ENCODE results near the gene GIGYF1. TPM values are rescaled to one million over a fixed set of nuclear protein-coding genes. Genes with fewer than 3 reads are reported as not detected.

GIGYF1 gene
- total and polyA plus RNA-seq, 2 of the 8 experiments (the other 6 are each of a cell fraction or from before 2014, with no cell fraction given): 24.1 to 99.3 TPM

DNA sequence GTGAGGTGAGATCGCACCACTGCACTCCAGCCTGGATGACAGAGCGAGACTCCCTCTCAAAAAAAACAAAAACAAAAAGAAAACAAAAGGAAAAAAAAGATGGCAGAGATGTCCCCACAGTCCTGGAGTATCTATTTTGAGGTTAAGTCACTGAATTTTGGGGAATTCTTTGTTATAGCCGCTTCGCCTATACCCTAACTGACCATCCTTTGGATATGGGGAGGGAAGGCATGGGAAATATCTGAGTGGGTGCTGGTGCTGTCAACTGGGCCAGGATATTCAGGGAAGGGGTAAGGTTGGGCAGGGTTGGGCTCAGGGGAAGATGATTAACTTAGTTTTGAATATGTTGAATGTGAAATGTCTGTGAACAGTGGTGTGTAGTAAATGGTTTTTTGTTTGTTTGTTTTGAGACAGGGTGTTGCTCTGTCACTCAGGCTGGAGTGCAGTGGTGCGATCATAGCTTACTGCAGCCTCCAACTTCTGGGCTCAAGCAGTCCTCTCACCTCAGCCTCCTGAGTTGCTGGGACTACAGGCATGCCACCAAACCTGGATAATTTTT lies 28.8 kb downstream of the GIGYF1 start:
- Histone ChIP-seq H3K23me2 (ENCODE audit: low read depth, low read length) (no peaks in the 10 kb centered on the region), H3K14ac (ENCODE audit: insufficient read length) (no peak overlapping the region), H3K4me1 (replicated peaks in 1 of 4; ENCODE audit: control insufficient read depth in 3 of 4, insufficient read depth in 4 of 4, low read length in 3 of 4) (no peaks in the 10 kb centered on the region), H3K27me3 (replicated peaks in 1 of 4; ENCODE audit: control insufficient read depth in 3 of 4, extremely low read depth in 1 of 4, insufficient read depth in 3 of 4, low read length in 3 of 4) (no peaks in the 10 kb centered on the region), H4K20me1 (replicated peaks in 1 of 2; ENCODE audit: control insufficient read depth in 1 of 2, insufficient read depth in 2 of 2, low read length in 2 of 2) (no peaks in the 10 kb centered on the region), H2BK120ac (replicated peaks; ENCODE audit: low read depth, low read length) (no peak overlapping the region), H3K4me3 (ENCODE audit: extremely low read depth in 1 of 4, insufficient read depth in 2 of 4, low read depth in 3 of 4, low read length in 4 of 4) (no peak overlapping the region), H3K4ac (replicated peaks; ENCODE audit: insufficient read length, low read depth, low read length) (no peak overlapping the region), H4K8ac (ENCODE audit: extremely low read depth, insufficient read depth, low read length) (no peak overlapping the region), H3K27ac (ENCODE audit: low read depth, low read length) (no peak overlapping the region), H3K23ac (ENCODE audit: insufficient read length) (no peak overlapping the region), H3K4me2 (ENCODE audit: insufficient read depth in 1 of 2, low read depth in 2 of 2, low read length in 2 of 2) (no peak overlapping the region), H3K9ac (replicated peaks in 1 of 4; ENCODE audit: extremely low read depth in 1 of 4, low read depth in 3 of 4, low read length in 3 of 4) (no peak overlapping the region), H2AFZ (ENCODE audit: low read length) (no peak overlapping the region), H2BK20ac (ENCODE audit: low read length) (no peak overlapping the region), H3K79me2 (ENCODE audit: control insufficient read depth in 1 of 2, insufficient read depth in 2 of 2, low read length in 2 of 2) (no peaks in the 10 kb centered on the region), H3K56ac (replicated peaks; ENCODE audit: insufficient read length, low read depth, low read length) (no peak overlapping the region), H2BK12ac (ENCODE audit: low read depth, low read length) (no peak overlapping the region), H3K36me3 (ENCODE audit: control insufficient read depth in 2 of 4, insufficient read depth in 4 of 4, low read length in 3 of 4) (no peaks in the 10 kb centered on the region), H2BK15ac (ENCODE audit: low read length) (no peak overlapping the region), H3K9me3 (ENCODE audit: insufficient read depth in 2 of 2, low read depth in 1 of 2, low read length in 1 of 2) (no peaks in the 10 kb centered on the region), H2AK5ac (ENCODE audit: low read depth, low read length) (no peak overlapping the region), H3K18ac (ENCODE audit: extremely low read depth, low read length) (no peak overlapping the region), H4K5ac (ENCODE audit: insufficient read length, low read depth, low read length) (no peak overlapping the region), H4K91ac (replicated peaks; ENCODE audit: insufficient read length, low read length) (no peak overlapping the region), H2BK5ac (ENCODE audit: low read depth, low read length) (no peak overlapping the region), H3K79me1 (ENCODE audit: low read depth, low read length) (no peaks in the 10 kb centered on the region)
- WGBS, 2 experiments (ENCODE audit: extremely low coverage in 1 of 2, insufficient coverage in 1 of 2, insufficient read length in 1 of 2, insufficient replicate concordance in 2 of 2, low coverage in 1 of 2, low lambda C conversion rate in 2 of 2, missing lambda C conversion rate in 1 of 2): 89% methylated on average over 5 of the region's 5 CpGs; no CpG with 5 or more reads in 1 of the 2 experiments
- CTCF ChIA-PET (ENCODE audit: partially characterized antibody): interaction anchor here (0.7 to 6.2 kb wide), 4 partner anchors 23 to 195 kb away, joined by 3 to 28 read pairs (median 4); no protein-coding TSS in a partner anchor
- TF ChIP-seq SP2 (IDR thresholded peaks at IDR 0.05; ENCODE audit: low read length): no peak
- DNase-seq (ENCODE audit: low read depth in 1 of 2, low spot score in 2 of 2): no peak
- POLR2A ChIA-PET (ENCODE audit: partially characterized antibody): no interaction called here
- FAIRE-seq: no peak

All from H1 (cell line).